ENCODE data around the gene P3H3.

P3H3 gene

DNA sequence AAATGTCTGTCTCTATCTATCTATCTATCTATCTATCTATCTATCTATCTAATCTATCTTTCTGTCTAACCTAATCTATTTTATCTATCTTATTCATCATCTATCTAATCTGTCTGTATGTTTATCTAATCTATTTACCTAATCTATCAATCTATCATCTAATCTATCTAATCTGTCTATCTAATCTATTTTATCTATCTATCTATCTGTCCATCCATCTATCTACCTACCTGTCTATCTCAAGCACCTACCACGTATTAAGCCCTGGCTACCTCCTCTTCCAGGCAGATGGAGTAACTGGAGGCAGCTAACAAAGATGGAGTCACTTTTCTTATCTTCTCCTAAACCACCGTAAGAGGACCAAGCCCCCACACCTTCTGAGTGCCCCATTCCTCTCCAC, 33.1 kb upstream of the P3H3 start:
- no peaks in the 10 kb centered on the region for H3K36me3 ChIP-seq (replicated peaks)
- H3K4me3 ChIP-seq (ENCODE audit: low read depth, low read length), result no peak overlapping the region
- DNase-seq, result no peak
- in situ Hi-C loops (cut with HindIII; ENCODE audit: low pct_ligation_motif_present, low sequenced_read_pairs), result no loop called here
- TF ChIP-seq, protein P1, sequence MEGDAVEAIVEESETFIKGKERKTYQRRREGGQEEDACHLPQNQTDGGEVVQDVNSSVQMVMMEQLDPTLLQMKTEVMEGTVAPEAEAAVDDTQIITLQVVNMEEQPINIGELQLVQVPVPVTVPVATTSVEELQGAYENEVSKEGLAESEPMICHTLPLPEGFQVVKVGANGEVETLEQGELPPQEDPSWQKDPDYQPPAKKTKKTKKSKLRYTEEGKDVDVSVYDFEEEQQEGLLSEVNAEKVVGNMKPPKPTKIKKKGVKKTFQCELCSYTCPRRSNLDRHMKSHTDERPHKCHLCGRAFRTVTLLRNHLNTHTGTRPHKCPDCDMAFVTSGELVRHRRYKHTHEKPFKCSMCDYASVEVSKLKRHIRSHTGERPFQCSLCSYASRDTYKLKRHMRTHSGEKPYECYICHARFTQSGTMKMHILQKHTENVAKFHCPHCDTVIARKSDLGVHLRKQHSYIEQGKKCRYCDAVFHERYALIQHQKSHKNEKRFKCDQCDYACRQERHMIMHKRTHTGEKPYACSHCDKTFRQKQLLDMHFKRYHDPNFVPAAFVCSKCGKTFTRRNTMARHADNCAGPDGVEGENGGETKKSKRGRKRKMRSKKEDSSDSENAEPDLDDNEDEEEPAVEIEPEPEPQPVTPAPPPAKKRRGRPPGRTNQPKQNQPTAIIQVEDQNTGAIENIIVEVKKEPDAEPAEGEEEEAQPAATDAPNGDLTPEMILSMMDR (IDR thresholded peaks at IDR 0.05; ENCODE audit: low read depth, low read length, missing control alignments), result no peak
- no peaks in the 10 kb centered on the region for H3K27me3 ChIP-seq (replicated peaks)
- H3K27ac ChIP-seq, result no peak overlapping the region

DNA sequence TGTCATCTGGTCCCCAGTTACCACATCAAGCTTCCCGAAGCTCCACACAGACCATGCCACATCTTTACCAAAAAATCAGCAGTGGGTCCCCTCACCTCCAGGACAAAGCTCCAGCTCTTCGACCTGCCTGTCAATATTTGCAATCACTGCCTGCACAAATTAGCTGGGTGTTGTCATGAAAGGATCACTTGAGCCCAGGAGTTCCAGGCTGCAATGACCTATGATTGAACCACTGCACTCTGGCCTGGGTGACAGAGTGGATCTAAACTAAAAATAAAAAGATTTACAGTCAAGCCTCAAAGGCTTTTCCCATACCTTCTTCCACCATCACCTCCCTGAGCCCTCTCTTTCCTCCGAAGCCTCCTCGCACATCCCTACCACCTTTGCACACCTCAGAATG, 31.6 kb upstream of the P3H3 start:
- no peak for DNase-seq
- TF ChIP-seq, protein P1 (IDR thresholded peaks at IDR 0.05; ENCODE audit: low read depth, low read length, missing control alignments), result no peak
- H3K27me3 ChIP-seq (replicated peaks), result no peaks in the 10 kb centered on the region
- no peak overlapping the region for H3K4me3 ChIP-seq (ENCODE audit: low read depth, low read length)
- H3K36me3 ChIP-seq (replicated peaks), result no peaks in the 10 kb centered on the region
- H3K27ac ChIP-seq, result no peak overlapping the region
- in situ Hi-C loops (cut with HindIII; ENCODE audit: low pct_ligation_motif_present, low sequenced_read_pairs), result no loop called here

DNA sequence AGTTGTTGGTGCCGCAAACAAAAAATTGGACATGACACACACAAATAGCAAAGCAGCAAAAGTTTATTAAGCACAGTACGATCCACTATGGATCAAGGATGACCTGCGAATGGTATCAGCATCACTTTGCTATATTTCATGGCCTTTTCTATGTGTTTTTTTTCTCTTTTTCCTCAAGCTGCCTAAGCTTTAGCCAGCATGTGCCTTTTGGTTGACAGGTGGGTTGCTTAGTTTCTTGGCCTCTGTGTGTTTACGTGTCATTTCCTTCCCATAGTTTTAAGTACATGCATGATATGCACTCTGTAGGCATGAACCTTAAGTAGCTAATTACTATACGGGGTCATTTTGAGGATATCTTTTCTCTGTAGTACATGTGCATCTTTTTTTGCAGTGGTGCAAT, 29.1 kb upstream of the P3H3 start:
- H3K27me3 ChIP-seq (replicated peaks), result no peaks in the 10 kb centered on the region
- H3K4me3 ChIP-seq (ENCODE audit: low read depth, low read length), result no peak overlapping the region
- no peaks in the 10 kb centered on the region for H3K36me3 ChIP-seq (replicated peaks)
- DNase-seq, result no peak
- no peak overlapping the region for H3K27ac ChIP-seq
- TF ChIP-seq, protein P1 (IDR thresholded peaks at IDR 0.05; ENCODE audit: low read depth, low read length, missing control alignments), result no peak
- in situ Hi-C loops (cut with HindIII; ENCODE audit: low pct_ligation_motif_present, low sequenced_read_pairs), result no loop called here

DNA sequence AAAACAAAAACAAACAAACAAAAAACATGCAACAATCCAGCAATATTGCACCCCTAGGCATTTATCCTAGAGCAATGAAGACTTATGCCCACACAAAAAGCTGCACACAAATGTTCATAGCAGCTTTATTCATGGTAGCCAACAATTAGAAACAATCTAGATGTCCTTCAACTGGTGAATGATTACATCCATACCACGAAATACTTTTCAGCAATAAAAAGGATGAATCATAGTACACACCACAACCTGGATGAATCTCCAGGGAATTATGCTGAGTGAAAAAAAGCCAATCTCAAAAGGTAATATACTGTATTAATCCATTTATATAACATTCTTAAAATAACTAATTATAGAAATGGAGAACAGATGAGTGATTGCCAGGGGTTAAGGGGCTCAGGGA, 21.0 kb upstream of the P3H3 start:
- TF ChIP-seq, protein P1 (IDR thresholded peaks at IDR 0.05; ENCODE audit: low read depth, low read length, missing control alignments), result no peak
- no peak overlapping the region for H3K27ac ChIP-seq
- H3K4me3 ChIP-seq (ENCODE audit: low read depth, low read length), result no peak overlapping the region
- no peaks in the 10 kb centered on the region for H3K36me3 ChIP-seq (replicated peaks)
- DNase-seq, result no peak
- no peaks in the 10 kb centered on the region for H3K27me3 ChIP-seq (replicated peaks)
- in situ Hi-C loops (cut with HindIII; ENCODE audit: low pct_ligation_motif_present, low sequenced_read_pairs), result no loop called here

DNA sequence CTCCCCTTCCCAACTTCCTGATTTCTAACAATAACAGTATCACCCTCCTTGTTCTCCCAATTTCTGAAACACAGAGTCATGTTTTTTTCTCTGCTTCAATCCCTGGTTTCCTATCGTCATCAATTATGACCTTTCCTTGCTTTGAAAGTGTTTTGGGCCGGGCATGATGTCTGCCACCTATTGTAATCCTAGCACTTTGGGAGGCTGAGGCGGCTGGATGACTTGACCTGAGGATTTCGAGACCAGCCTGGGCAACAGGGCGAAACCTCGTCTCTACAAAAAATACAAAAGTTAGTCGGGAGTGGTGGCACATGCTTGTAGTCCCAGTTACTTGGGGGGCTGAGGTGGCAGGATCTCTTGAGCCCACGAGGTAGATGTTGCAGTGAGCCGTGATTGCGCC, 19.2 kb upstream of the P3H3 start:
- in situ Hi-C loops (cut with HindIII; ENCODE audit: low pct_ligation_motif_present, low sequenced_read_pairs), result no loop called here
- Histone ChIP-seq H3K27me3 (replicated peaks) (no peaks in the 10 kb centered on the region), H3K36me3 (replicated peaks) (no peaks in the 10 kb centered on the region), H3K27ac (no peak overlapping the region), H3K4me3 (ENCODE audit: low read depth, low read length) (no peak overlapping the region)
- TF ChIP-seq, protein P1 (IDR thresholded peaks at IDR 0.05; ENCODE audit: low read depth, low read length, missing control alignments), result no peak
- DNase-seq, result no peak

DNA sequence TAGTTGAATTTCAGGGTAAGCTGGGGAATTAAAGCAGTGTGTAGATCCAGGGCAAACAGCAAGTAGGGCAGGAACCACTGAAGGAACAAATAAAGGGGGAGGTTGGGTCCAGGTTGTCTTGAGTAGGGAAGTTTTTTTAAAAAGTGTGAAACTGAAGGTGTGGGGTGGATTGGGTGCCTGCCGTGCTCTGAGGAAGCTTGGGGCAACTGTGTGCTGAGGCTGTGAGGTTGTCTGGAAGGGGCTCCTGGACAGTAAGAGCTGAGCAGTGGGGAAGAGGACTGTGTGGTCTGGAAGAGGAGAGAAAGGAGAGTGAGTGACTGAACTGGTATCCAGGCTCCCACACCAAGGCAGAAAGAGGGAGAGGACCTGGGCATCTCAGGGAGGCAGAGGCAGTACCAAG, 17.4 kb upstream of the P3H3 start:
- H3K36me3 ChIP-seq (replicated peaks), result no peaks in the 10 kb centered on the region
- H3K27ac ChIP-seq, result no peak overlapping the region
- DNase-seq, result no peak
- TF ChIP-seq, protein P1 (IDR thresholded peaks at IDR 0.05; ENCODE audit: low read depth, low read length, missing control alignments), result no peak
- in situ Hi-C loops (cut with HindIII; ENCODE audit: low pct_ligation_motif_present, low sequenced_read_pairs), result no loop called here
- no peak overlapping the region for H3K4me3 ChIP-seq (ENCODE audit: low read depth, low read length)
- H3K27me3 ChIP-seq (replicated peaks), result no peaks in the 10 kb centered on the region

All from brain microvascular endothelial cell (primary cell).